DND-41 (cell line): ENCODE measurements around the gene SEC14L2.
"Not testable (repeated sequence)": the region's sequence is repeated elsewhere in the genome, so short reads cannot be mapped to it uniquely, and the experiment has no call there.

Experiments used
- ATAC-seq: fragments of 200-7000 bp; cut with Tn5 transposase; 3 replicates; pipeline ENCODE4 v1.9.1; 2021; ENCODE audit warnings: low read depth; ENCODE audit not compliant: insufficient read depth
- DNase-seq: peaks from one replicate; pipeline ENCODE4 v3.0.0-alpha.2; 2020
- H2AFZ ChIP-seq: 2 replicates; pipeline ENCODE4 v1.6.0; 2012; ENCODE audit warnings: low read depth, low read length
- H3K27ac ChIP-seq: 2 replicates; pipeline ENCODE4 v1.5.1; 2012; ENCODE audit warnings: low read length, inconsistent platforms
- H3K27me3 ChIP-seq: fragments of 200-600 bp; sonication (generic); 2 replicates; pipeline ENCODE4 v1.6.0; 2012; ENCODE audit warnings: low read length, mild to moderate bottlenecking, inconsistent platforms; ENCODE audit not compliant: insufficient read depth, poor library complexity
- H3K36me3 ChIP-seq: 2 replicates; pipeline ENCODE4 v1.5.1; 2012; ENCODE audit warnings: low read length, inconsistent platforms; ENCODE audit not compliant: insufficient read depth
- H3K4me1 ChIP-seq: 2 replicates; pipeline ENCODE4 v1.5.1; 2012; ENCODE audit warnings: mild to moderate bottlenecking, low read length; ENCODE audit not compliant: insufficient read depth
- H3K4me2 ChIP-seq: 2 replicates; pipeline ENCODE4 v1.6.0; 2012; ENCODE audit warnings: mild to moderate bottlenecking, moderate library complexity, low read length, inconsistent platforms; ENCODE audit not compliant: insufficient read depth
- H3K4me3 ChIP-seq, 2 experiments: fragments of 200-600 bp in 1 of 2; shearing (Covaris generic) in 1 of 2; 2 replicates each; pipeline ENCODE4 v1.5.1; 2012 to 2016; ENCODE audit warnings: inconsistent platforms in 2 of 2, low read length in 2 of 2, mild to moderate bottlenecking in 2 of 2, low read depth in 1 of 2, moderate library complexity in 1 of 2
- H3K79me2 ChIP-seq: 2 replicates; pipeline ENCODE4 v1.6.0; 2012; ENCODE audit warnings: low read length, inconsistent platforms; ENCODE audit not compliant: insufficient read depth
- H3K9ac ChIP-seq: 2 replicates; pipeline ENCODE4 v1.6.0; 2012; ENCODE audit warnings: low read depth, mild to moderate bottlenecking, inconsistent platforms, low read length, moderate library complexity
- H3K9me3 ChIP-seq: 2 replicates; pipeline ENCODE4 v1.5.1; 2012; ENCODE audit warnings: low read length, moderate library complexity, mild to moderate bottlenecking, inconsistent platforms; ENCODE audit not compliant: insufficient read depth, severe bottlenecking
- H4K20me1 ChIP-seq: 2 replicates; pipeline ENCODE4 v1.6.0; 2012; ENCODE audit warnings: low read length; ENCODE audit not compliant: insufficient read depth
- CTCF ChIP-seq: IDR thresholded peaks from 2 replicates; pipeline ENCODE4 v1.5.1; 2012; ENCODE audit warnings: borderline replicate concordance, low read length, moderate library complexity, mild to moderate bottlenecking; ENCODE audit not compliant: poor library complexity, severe bottlenecking; ENCODE audit errors: extremely low read depth
- EZH2 ChIP-seq: IDR thresholded peaks from 3 replicates; pipeline ENCODE4 v1.6.1; 2012; ENCODE audit warnings: borderline replicate concordance, low read depth, mild to moderate bottlenecking, moderate library complexity, low read length, inconsistent platforms; ENCODE audit not compliant: severe bottlenecking

SEC14L2 gene

GRCh38 chr22:30447656-30448055, 50.8 kb downstream of the SEC14L2 start:
- no peak overlapping the region for H2AFZ ChIP-seq
- H3K4me2 ChIP-seq, result no peak overlapping the region
- DNase-seq (no peak), ATAC-seq (no peak)
- TF ChIP-seq EZH2 (no peak), CTCF (no peak)
- no peak overlapping the region for H3K27ac ChIP-seq
- no peak overlapping the region for H3K9ac ChIP-seq
- peaks cover 15% of the 10 kb centered on the region for H3K4me1 ChIP-seq
- no peaks in the 10 kb centered on the region for H4K20me1 ChIP-seq
- no peaks in the 10 kb centered on the region for H3K36me3 ChIP-seq
- H3K27me3 ChIP-seq, result no peaks in the 10 kb centered on the region
- H3K4me3 ChIP-seq, result no peak overlapping the region
- H3K79me2 ChIP-seq, result no peaks in the 10 kb centered on the region
- no peaks in the 10 kb centered on the region for H3K9me3 ChIP-seq

GRCh38 chr22:30451488-30451887, 54.7 kb downstream of the SEC14L2 start:
- H3K27me3 ChIP-seq, H3K9me3 ChIP-seq, DNase-seq, H3K4me1 ChIP-seq, ATAC-seq, H3K9ac ChIP-seq, H3K79me2 ChIP-seq, H3K36me3 ChIP-seq, H4K20me1 ChIP-seq, H3K4me3 ChIP-seq, H3K27ac ChIP-seq, H2AFZ ChIP-seq, H3K4me2 ChIP-seq: not testable (repeated sequence)

GRCh38 chr22:30452861-30453260, 56.0 kb downstream of the SEC14L2 start:
- TF ChIP-seq EZH2, result no peak
- no peak for TF ChIP-seq CTCF

GRCh38 chr22:30453731-30454510, 57.1 kb downstream of the SEC14L2 start:
- no peak overlapping the region for H2AFZ ChIP-seq
- no peaks in the 10 kb centered on the region for H4K20me1 ChIP-seq
- H3K27me3 ChIP-seq, result no peaks in the 10 kb centered on the region
- no peak overlapping the region for H3K4me3 ChIP-seq
- H3K79me2 ChIP-seq, result no peaks in the 10 kb centered on the region
- ATAC-seq (peak; percentile 55; the same call in 2 of the 3 replicates), DNase-seq (peak; percentile 26)
- H3K9me3 ChIP-seq, result no peaks in the 10 kb centered on the region
- TF ChIP-seq CTCF (peak; percentile 48), EZH2 (no peak)
- H3K27ac ChIP-seq, result no peak overlapping the region
- no peak overlapping the region for H3K9ac ChIP-seq
- no peaks in the 10 kb centered on the region for H3K36me3 ChIP-seq
- H3K4me2 ChIP-seq, result no peak overlapping the region
- H3K4me1 ChIP-seq, result no peaks in the 10 kb centered on the region

More at GRCh38 chr22:30452861-30453260, 56.0 kb downstream of the SEC14L2 start:
- Histone ChIP-seq H3K9me3 (no peaks in the 10 kb centered on the region), H3K27ac (no peak overlapping the region), H3K4me3 (no peak overlapping the region), H3K27me3 (no peaks in the 10 kb centered on the region), H3K9ac (no peak overlapping the region), H4K20me1 (no peaks in the 10 kb centered on the region), H3K36me3 (no peaks in the 10 kb centered on the region), H3K4me1 (no peaks in the 10 kb centered on the region), H2AFZ (no peak overlapping the region), H3K79me2 (no peaks in the 10 kb centered on the region), H3K4me2 (no peak overlapping the region)
- no peak for DNase-seq
- ATAC-seq, result no peak
